ENCODE results near the gene GIMAP7.
A peak's percentile ranks its signal among the peaks of the same experiment; 100 is the strongest.
"Not testable (repeated sequence)": the region's sequence is repeated elsewhere in the genome, so short reads cannot be mapped to it uniquely, and the experiment has no call there.

The GIMAP7 gene

DNA sequence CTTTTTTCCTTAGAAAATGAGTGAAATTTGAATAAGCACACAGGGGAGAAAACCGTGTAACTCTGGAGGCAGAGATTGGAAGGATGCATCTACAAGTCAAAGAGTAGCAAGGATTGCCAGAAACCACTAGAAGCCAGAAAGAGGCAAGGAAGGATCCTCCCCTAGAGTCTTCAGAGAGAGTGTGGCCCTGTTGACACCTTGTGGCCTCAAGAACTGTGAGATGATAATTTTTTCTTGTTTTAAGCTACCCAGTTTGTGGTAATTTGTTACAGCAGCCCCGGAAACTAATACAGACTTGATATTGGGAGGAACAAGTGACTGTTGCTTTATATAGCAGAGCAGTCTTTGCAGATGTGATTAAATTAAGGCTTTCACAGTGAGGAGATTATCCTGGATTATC is 3.6 kb upstream of the GIMAP7 start:
- H3K9ac ChIP-seq (ENCODE audit: low read depth, low read length): no peak overlapping the region
- no peak overlapping the region for H3K4me3 ChIP-seq (ENCODE audit: low read depth, low read length)
- H3K4me1 ChIP-seq (ENCODE audit: control insufficient read depth, insufficient read depth, low read length): no peaks in the 10 kb centered on the region
- H3K9me3 ChIP-seq (ENCODE audit: control insufficient read depth, insufficient read depth, low read length): no peaks in the 10 kb centered on the region
- H3K36me3 ChIP-seq (ENCODE audit: control insufficient read depth, insufficient read depth, low read length): no peaks in the 10 kb centered on the region
- no peak overlapping the region for H3K27ac ChIP-seq (ENCODE audit: low read depth, low read length)
- no peaks in the 10 kb centered on the region for H3K27me3 ChIP-seq (ENCODE audit: control insufficient read depth, insufficient read depth, low read length)

DNA sequence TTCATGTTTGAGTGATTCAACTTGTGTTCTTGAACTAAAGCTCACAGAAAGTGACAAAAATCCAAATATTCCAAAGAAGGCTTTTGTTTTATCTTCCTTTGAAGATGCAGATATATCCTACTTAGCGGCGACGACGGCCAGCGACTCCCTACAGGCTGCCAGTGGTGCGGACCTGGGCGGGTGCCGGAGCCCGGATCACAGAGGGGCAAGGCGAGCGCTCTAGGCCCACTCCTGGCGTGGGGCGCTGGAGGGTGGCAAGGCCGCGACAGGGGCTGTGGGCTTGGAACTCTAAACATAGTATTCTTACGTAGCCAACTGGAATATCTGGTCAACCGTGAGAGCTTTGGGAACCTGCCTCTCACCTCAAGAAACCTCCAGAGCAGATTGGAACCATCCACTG is 914 bp upstream of the GIMAP7 start:
- H3K27ac ChIP-seq (ENCODE audit: low read depth, low read length): no peak overlapping the region
- H3K9ac ChIP-seq (ENCODE audit: low read depth, low read length): no peak overlapping the region
- H3K9me3 ChIP-seq (ENCODE audit: control insufficient read depth, insufficient read depth, low read length): no peaks in the 10 kb centered on the region
- H3K36me3 ChIP-seq (ENCODE audit: control insufficient read depth, insufficient read depth, low read length): no peaks in the 10 kb centered on the region
- H3K4me1 ChIP-seq (ENCODE audit: control insufficient read depth, insufficient read depth, low read length): no peaks in the 10 kb centered on the region
- H3K27me3 ChIP-seq (ENCODE audit: control insufficient read depth, insufficient read depth, low read length): no peaks in the 10 kb centered on the region
- no peak overlapping the region for H3K4me3 ChIP-seq (ENCODE audit: low read depth, low read length)

DNA sequence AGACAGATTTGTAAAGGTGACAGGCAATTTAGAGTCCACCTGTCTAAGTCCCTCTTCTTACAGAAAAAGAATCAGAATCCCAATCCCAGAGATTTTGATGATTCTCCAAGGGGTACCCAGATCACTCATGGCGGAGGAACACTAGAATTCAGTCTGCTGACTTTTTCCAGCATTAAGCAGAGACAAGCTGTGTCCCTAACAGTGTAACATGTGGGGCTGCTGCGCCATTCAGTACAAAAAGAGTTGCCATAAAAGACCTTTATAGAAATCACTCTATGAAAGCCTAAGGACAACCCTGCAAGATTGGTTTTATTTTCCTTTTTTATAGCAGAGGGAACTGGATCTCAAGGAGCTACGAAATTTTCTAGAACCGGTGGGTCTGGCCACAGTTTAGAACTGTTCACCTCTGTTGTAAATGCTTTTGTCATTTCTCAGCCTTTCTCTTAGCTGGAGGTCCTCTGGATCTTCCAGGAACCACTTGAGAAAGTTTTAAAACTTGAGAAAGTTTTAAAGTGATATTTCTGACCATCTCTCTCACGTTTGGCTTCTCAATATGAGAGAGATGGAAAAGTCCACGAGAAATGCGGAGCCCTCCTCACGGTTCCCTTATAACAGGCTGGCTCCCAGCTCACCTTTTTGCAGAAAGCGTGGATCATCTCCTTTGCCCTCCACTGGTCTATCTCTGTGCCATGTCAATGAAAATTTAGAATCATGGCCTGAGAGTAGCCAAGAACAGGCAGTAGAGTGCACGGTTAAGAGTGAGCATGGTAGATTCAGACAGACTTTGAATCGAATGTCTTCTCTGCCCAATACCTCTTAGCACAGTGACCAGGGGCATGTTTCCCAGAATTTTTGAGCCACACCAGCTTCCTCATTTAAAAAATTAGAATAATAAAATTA is 826 bp downstream of the GIMAP7 start:
- Histone ChIP-seq H3K4me3 (ENCODE audit: low read depth, low read length) (no peak overlapping the region), H3K9ac (ENCODE audit: low read depth, low read length) (no peak overlapping the region), H3K9me3 (ENCODE audit: control insufficient read depth, insufficient read depth, low read length) (no peaks in the 10 kb centered on the region), H3K27me3 (ENCODE audit: control insufficient read depth, insufficient read depth, low read length) (no peaks in the 10 kb centered on the region; the same call in 1 of the 2 replicates), H3K36me3 (ENCODE audit: control insufficient read depth, insufficient read depth, low read length) (no peaks in the 10 kb centered on the region), H3K4me1 (ENCODE audit: control insufficient read depth, insufficient read depth, low read length) (no peaks in the 10 kb centered on the region), H3K27ac (ENCODE audit: low read depth, low read length) (no peak overlapping the region)

DNA sequence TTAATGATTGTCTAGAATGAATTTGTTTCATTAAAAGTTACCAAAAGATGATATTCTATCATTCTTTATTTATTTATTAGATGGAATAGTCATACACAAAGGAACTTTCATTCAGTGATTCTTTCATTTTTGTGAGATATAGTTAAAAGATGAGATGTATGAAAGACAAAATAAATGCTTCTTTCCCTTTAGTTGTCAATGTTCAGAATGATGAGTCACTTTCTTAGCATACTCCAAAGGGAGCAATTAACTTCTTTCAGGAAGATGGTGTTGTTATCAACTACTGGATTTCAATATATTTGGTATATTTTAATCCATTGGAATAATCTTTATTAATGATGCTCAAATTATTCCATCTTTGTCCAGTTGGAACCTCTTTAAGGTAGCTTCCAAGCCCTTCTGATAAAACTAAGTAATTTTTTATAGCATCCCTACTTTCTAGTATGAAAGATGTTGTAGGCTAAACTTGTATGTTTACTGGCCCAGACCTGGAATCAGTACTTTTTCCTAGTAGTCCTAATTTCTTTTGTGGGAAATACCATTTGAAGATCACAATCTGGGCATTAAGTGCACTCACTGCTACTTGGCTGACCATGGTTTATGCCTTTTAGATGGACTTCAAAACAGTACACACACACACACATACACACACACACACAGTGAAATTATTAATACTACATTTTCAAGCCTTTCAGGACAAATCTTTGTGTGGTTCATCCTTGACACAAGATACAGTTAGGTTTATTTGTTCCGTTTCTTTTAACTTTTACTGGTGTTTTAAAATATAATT is 2.5 kb downstream of the GIMAP7 start:
- Histone ChIP-seq H3K9ac (ENCODE audit: low read depth, low read length) (no peak overlapping the region), H3K4me3 (ENCODE audit: low read depth, low read length) (no peak overlapping the region), H3K9me3 (ENCODE audit: control insufficient read depth, insufficient read depth, low read length) (no peaks in the 10 kb centered on the region), H3K27me3 (ENCODE audit: control insufficient read depth, insufficient read depth, low read length) (no peaks in the 10 kb centered on the region; the same call in 1 of the 2 replicates), H3K27ac (ENCODE audit: low read depth, low read length) (no peak overlapping the region), H3K4me1 (ENCODE audit: control insufficient read depth, insufficient read depth, low read length) (no peaks in the 10 kb centered on the region; the same call in 1 of the 2 replicates), H3K36me3 (ENCODE audit: control insufficient read depth, insufficient read depth, low read length) (no peaks in the 10 kb centered on the region)

DNA sequence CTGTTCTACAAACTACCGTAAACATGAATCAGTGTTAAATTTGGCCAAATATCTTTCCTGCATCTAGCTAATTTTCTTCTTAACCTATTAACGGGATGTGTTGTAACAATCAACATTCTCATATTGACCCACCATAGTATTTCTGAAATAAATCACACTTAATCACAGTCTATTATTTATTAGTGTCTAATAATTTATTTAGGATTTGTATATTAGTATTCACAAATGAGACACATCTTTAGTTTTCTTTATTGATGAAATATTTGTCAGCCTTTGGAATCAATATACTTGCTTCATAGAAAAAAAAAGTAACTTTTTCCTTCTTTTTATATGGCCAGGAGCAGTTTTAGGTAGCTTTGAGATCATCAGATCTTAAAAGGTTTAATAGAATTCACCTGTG is 4.6 kb downstream of the GIMAP7 start:
- no peaks in the 10 kb centered on the region; the same call in 1 of the 2 replicates for H3K27me3 ChIP-seq (ENCODE audit: control insufficient read depth, insufficient read depth, low read length)
- H3K27ac ChIP-seq (ENCODE audit: low read depth, low read length): no peak overlapping the region
- no peak overlapping the region for H3K9ac ChIP-seq (ENCODE audit: low read depth, low read length)
- H3K4me1 ChIP-seq (ENCODE audit: control insufficient read depth, insufficient read depth, low read length): peaks cover 16% of the 10 kb centered on the region
- no peak overlapping the region for H3K4me3 ChIP-seq (ENCODE audit: low read depth, low read length)
- H3K36me3 ChIP-seq (ENCODE audit: control insufficient read depth, insufficient read depth, low read length): no peaks in the 10 kb centered on the region
- H3K9me3 ChIP-seq (ENCODE audit: control insufficient read depth, insufficient read depth, low read length): no peaks in the 10 kb centered on the region

DNA sequence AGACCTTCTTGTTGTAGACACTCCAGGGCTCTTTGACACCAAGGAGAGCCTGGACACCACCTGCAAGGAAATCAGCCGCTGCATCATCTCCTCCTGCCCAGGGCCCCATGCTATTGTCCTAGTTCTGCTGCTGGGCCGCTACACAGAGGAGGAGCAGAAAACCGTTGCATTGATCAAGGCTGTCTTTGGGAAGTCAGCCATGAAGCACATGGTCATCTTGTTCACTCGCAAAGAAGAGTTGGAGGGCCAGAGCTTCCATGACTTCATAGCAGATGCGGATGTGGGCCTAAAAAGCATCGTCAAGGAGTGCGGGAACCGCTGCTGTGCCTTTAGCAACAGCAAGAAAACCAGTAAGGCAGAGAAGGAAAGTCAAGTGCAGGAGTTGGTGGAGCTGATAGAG is 5.5 kb downstream of the GIMAP7 start:
- Histone ChIP-seq H3K4me1 (ENCODE audit: control insufficient read depth, insufficient read depth, low read length) (peaks cover 16% of the 10 kb centered on the region), H3K9me3 (ENCODE audit: control insufficient read depth, insufficient read depth, low read length) (no peaks in the 10 kb centered on the region; the same call in 1 of the 2 replicates), H3K9ac (ENCODE audit: low read depth, low read length) (no peak overlapping the region), H3K27ac (ENCODE audit: low read depth, low read length) (no peak overlapping the region), H3K4me3 (ENCODE audit: low read depth, low read length) (no peak overlapping the region), H3K27me3 (ENCODE audit: control insufficient read depth, insufficient read depth, low read length) (no peaks in the 10 kb centered on the region; the same call in 1 of the 2 replicates), H3K36me3 (ENCODE audit: control insufficient read depth, insufficient read depth, low read length) (no peaks in the 10 kb centered on the region)

DNA sequence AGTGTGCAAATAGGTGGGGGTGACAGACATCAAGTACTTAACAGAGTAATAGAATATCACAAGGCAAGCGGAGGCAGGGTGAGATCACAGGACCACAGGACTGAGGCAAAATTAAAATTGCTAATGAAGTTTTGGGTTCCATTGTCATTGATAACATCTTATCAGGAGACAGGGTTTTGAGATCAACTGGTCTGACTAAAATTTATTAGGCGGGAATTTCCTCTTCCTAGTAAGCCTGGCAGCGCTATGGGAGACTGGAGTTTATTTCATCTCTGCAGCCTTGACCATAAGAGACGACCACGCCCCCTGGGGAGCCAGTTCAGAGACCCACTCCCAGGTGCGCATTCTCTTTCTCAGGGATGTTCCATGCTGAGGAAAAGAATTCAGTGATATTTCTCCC is 8.3 kb downstream of the GIMAP7 start:
- not testable (repeated sequence) for H3K36me3 ChIP-seq (ENCODE audit: control insufficient read depth, insufficient read depth, low read length); H3K27me3 ChIP-seq (ENCODE audit: control insufficient read depth, insufficient read depth, low read length); H3K9me3 ChIP-seq (ENCODE audit: control insufficient read depth, insufficient read depth, low read length); H3K9ac ChIP-seq (ENCODE audit: low read depth, low read length)
- Histone ChIP-seq H3K4me1 (ENCODE audit: control insufficient read depth, insufficient read depth, low read length) (peaks cover 16% of the 10 kb centered on the region), H3K4me3 (ENCODE audit: low read depth, low read length) (peak overlapping the region; percentile 5; the same call in 1 of the 2 replicates), H3K27ac (ENCODE audit: low read depth, low read length) (peak overlapping the region; percentile 47)

DNA sequence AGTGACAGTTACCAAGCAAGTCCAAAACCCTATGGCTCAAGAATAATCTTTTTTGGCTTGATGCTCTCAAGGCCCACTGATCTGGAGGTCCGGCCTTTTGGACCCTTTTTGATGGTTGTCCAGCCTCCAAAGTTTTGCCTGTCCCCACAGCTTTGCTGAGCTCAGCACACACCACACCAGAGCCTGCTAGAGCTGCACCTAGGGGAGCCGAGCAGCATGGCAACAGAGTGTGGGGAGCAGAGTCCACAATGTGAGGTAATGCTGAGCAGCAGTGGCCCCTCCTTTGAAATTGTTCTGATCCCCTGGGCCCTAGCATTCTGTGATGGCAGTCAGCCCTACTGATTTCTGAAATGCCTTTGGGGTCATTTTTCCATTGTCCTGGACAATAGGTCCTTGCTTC is 9.3 kb downstream of the GIMAP7 start:
- peaks cover 16% of the 10 kb centered on the region for H3K4me1 ChIP-seq (ENCODE audit: control insufficient read depth, insufficient read depth, low read length)
- no peak overlapping the region for H3K9ac ChIP-seq (ENCODE audit: low read depth, low read length)
- no peak overlapping the region for H3K27ac ChIP-seq (ENCODE audit: low read depth, low read length)
- no peaks in the 10 kb centered on the region; the same call in 1 of the 2 replicates for H3K27me3 ChIP-seq (ENCODE audit: control insufficient read depth, insufficient read depth, low read length)
- H3K4me3 ChIP-seq (ENCODE audit: low read depth, low read length): no peak overlapping the region
- no peaks in the 10 kb centered on the region for H3K36me3 ChIP-seq (ENCODE audit: control insufficient read depth, insufficient read depth, low read length)
- no peaks in the 10 kb centered on the region; the same call in 1 of the 2 replicates for H3K9me3 ChIP-seq (ENCODE audit: control insufficient read depth, insufficient read depth, low read length)

DNA sequence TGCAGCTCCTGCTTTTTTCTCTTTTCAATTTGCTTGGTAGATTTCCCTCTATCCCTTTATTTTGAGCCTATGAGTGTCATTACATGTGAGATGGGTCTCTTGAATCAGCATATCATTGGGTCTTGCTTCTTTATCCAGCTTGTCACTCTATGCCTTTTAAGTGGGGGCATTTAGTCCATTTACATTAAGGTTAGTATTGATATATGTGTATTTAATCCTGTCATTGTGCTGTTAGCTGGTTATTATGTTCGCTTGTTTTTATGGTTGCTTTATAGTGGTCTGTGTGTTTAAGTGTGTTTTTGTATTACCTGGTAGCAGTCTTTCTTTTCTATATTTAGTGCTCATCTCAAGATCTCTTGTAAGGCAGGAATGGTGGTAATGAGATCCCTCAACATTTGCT is 17.0 kb downstream of the GIMAP7 start:
- H3K36me3 ChIP-seq (ENCODE audit: control insufficient read depth, insufficient read depth, low read length): no peaks in the 10 kb centered on the region
- no peak overlapping the region for H3K27ac ChIP-seq (ENCODE audit: low read depth, low read length)
- no peak overlapping the region for H3K4me3 ChIP-seq (ENCODE audit: low read depth, low read length)
- H3K9ac ChIP-seq (ENCODE audit: low read depth, low read length): no peak overlapping the region
- H3K27me3 ChIP-seq (ENCODE audit: control insufficient read depth, insufficient read depth, low read length): no peaks in the 10 kb centered on the region
- H3K9me3 ChIP-seq (ENCODE audit: control insufficient read depth, insufficient read depth, low read length): peaks cover 7% of the 10 kb centered on the region; the same call in 1 of the 2 replicates
- H3K4me1 ChIP-seq (ENCODE audit: control insufficient read depth, insufficient read depth, low read length): no peaks in the 10 kb centered on the region

DNA sequence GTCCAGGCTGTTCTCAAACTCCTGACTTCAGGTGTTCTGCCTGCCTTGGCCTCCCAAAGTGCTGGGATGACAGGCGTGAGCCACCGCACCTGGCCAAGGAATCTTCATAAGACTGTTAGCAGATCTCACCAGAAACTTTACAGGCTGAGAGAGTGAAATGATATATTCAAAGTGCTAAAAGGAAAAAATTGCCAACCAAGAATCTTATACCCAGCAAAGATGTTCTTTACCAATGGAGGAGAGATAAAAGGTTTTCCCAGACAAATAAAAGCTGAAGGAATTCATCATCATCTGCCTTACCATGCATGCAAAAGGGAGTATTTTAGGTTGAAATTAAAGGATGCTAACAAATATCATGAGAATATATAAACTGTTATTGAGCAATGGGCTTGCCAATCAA is 23.6 kb downstream of the GIMAP7 start:
- no peak overlapping the region for H3K27ac ChIP-seq (ENCODE audit: low read depth, low read length)
- no peaks in the 10 kb centered on the region for H3K27me3 ChIP-seq (ENCODE audit: control insufficient read depth, insufficient read depth, low read length)
- no peak overlapping the region for H3K9ac ChIP-seq (ENCODE audit: low read depth, low read length)
- peaks cover 13% of the 10 kb centered on the region for H3K9me3 ChIP-seq (ENCODE audit: control insufficient read depth, insufficient read depth, low read length)
- no peaks in the 10 kb centered on the region for H3K36me3 ChIP-seq (ENCODE audit: control insufficient read depth, insufficient read depth, low read length)
- no peak overlapping the region for H3K4me3 ChIP-seq (ENCODE audit: low read depth, low read length)
- no peaks in the 10 kb centered on the region for H3K4me1 ChIP-seq (ENCODE audit: control insufficient read depth, insufficient read depth, low read length)

DNA sequence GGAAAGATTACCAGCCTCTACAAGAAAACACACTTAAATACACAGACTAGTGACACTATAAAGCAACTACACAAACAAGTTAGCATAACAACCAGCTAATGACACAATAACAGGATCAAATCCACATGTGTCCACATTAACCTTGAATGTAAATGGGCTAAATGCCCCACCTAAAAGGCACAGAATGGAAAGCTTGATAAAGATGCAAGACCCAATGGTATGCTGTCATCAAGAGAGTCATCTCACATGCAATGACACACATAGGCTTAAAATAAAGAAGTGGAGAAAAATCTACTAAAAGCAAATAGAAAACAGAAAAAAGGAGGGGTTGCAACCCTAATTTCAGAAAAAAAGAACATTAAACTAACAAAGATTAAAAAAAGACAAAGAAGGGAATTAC is 38.5 kb downstream of the GIMAP7 start:
- no peak overlapping the region for H3K27ac ChIP-seq (ENCODE audit: low read depth, low read length)
- peaks cover 10% of the 10 kb centered on the region for H3K9me3 ChIP-seq (ENCODE audit: control insufficient read depth, insufficient read depth, low read length)
- no peaks in the 10 kb centered on the region for H3K36me3 ChIP-seq (ENCODE audit: control insufficient read depth, insufficient read depth, low read length)
- H3K9ac ChIP-seq (ENCODE audit: low read depth, low read length): no peak overlapping the region
- H3K4me1 ChIP-seq (ENCODE audit: control insufficient read depth, insufficient read depth, low read length): no peaks in the 10 kb centered on the region
- no peaks in the 10 kb centered on the region for H3K27me3 ChIP-seq (ENCODE audit: control insufficient read depth, insufficient read depth, low read length)
- H3K4me3 ChIP-seq (ENCODE audit: low read depth, low read length): no peak overlapping the region

Data from HUES48 (cell line).